ENCODE data around the gene CEP112. TPM values are rescaled to one million over a fixed set of nuclear protein-coding genes. Genes with fewer than 3 reads are reported as not detected.

CEP112 gene
- polyA plus RNA-seq, 4 donors = 12.5 to 17.6 (median 15.9) TPM

GRCh38 chr17:66000216-66000615 lies 191.7 kb downstream of the CEP112 start:
- DNase-seq (ENCODE audit: low read depth in 4 of 4, low spot score in 3 of 4) = no peak

- DNase-seq (ENCODE audit: low read depth in 4 of 4, low spot score in 3 of 4) = no peak
These were observed 193.3 kb downstream of the CEP112 start for GRCh38 chr17:65998675-65999074.

GRCh38 chr17:65994679-65995078 lies 197.3 kb downstream of the CEP112 start:
- DNase-seq (ENCODE audit: low read depth in 4 of 4, low spot score in 3 of 4) = no peak

- DNase-seq (ENCODE audit: low read depth in 4 of 4, low spot score in 3 of 4) = no peak
These were observed 197.8 kb downstream of the CEP112 start for GRCh38 chr17:65994114-65994513.

GRCh38 chr17:65990593-65990992 lies 201.3 kb downstream of the CEP112 start:
- no peak for DNase-seq (ENCODE audit: low read depth in 4 of 4, low spot score in 3 of 4)

- DNase-seq (ENCODE audit: low read depth in 4 of 4, low spot score in 3 of 4) = no peak
These were observed 203.5 kb downstream of the CEP112 start for GRCh38 chr17:65988451-65988850.

- DNase-seq (ENCODE audit: low read depth in 4 of 4, low spot score in 3 of 4) = no peak
These were observed 203.9 kb downstream of the CEP112 start for GRCh38 chr17:65987988-65988387.

GRCh38 chr17:65985571-65985970 lies 206.4 kb downstream of the CEP112 start:
- no peak for DNase-seq (ENCODE audit: low read depth in 4 of 4, low spot score in 3 of 4)

- no peak for DNase-seq (ENCODE audit: low read depth in 4 of 4, low spot score in 3 of 4)
These were observed 207.6 kb downstream of the CEP112 start for GRCh38 chr17:65984299-65984698.

GRCh38 chr17:65978871-65979270 lies 213.1 kb downstream of the CEP112 start:
- DNase-seq (ENCODE audit: low read depth in 4 of 4, low spot score in 3 of 4) = no peak

- no peak for DNase-seq (ENCODE audit: low read depth in 4 of 4, low spot score in 3 of 4)
These were observed 214.9 kb downstream of the CEP112 start for GRCh38 chr17:65977041-65977440.

- no peak for DNase-seq (ENCODE audit: low read depth in 4 of 4, low spot score in 3 of 4)
These were observed 216.1 kb downstream of the CEP112 start for GRCh38 chr17:65975878-65976277.

- no peak for DNase-seq (ENCODE audit: low read depth in 4 of 4, low spot score in 3 of 4)
These were observed 218.7 kb downstream of the CEP112 start for GRCh38 chr17:65973237-65973636.

- no peak for DNase-seq (ENCODE audit: low read depth in 4 of 4, low spot score in 3 of 4)
These were observed 224.6 kb downstream of the CEP112 start for GRCh38 chr17:65967372-65967771.

GRCh38 chr17:65966072-65966695 lies 225.7 kb downstream of the CEP112 start:
- DNase-seq (ENCODE audit: low read depth in 4 of 4, low spot score in 3 of 4) = no peak

GRCh38 chr17:65963179-65963578 lies 228.8 kb downstream of the CEP112 start:
- no peak for DNase-seq (ENCODE audit: low read depth in 4 of 4, low spot score in 3 of 4)

GRCh38 chr17:65959630-65960029 lies 232.3 kb downstream of the CEP112 start:
- no peak for DNase-seq (ENCODE audit: low read depth in 4 of 4, low spot score in 3 of 4)

- no peak for DNase-seq (ENCODE audit: low read depth in 4 of 4, low spot score in 3 of 4)
These were observed 235.1 kb downstream of the CEP112 start for GRCh38 chr17:65956814-65957213.

GRCh38 chr17:65954148-65954449 lies 237.8 kb downstream of the CEP112 start:
- DNase-seq (ENCODE audit: low read depth in 4 of 4, low spot score in 3 of 4) = no peak

- DNase-seq (ENCODE audit: low read depth in 4 of 4, low spot score in 3 of 4) = no peak
These were observed 238.4 kb downstream of the CEP112 start for GRCh38 chr17:65953316-65954147.

GRCh38 chr17:65952586-65952985 lies 239.3 kb downstream of the CEP112 start:
- DNase-seq (ENCODE audit: low read depth in 4 of 4, low spot score in 3 of 4) = no peak

- no peak for DNase-seq (ENCODE audit: low read depth in 4 of 4, low spot score in 3 of 4)
These were observed 239.9 kb downstream of the CEP112 start for GRCh38 chr17:65952015-65952414.
